Adrenal gland (tissue), 12 donors: ENCODE measurements around the gene AMZ1. TPM values are rescaled to one million over a fixed set of nuclear protein-coding genes. Genes with fewer than 3 reads are reported as not detected.

Experiments used
- DNase-seq, 7 donors: peaks; one replicate each; pipeline ENCODE4 v3.0.0-alpha.2; 2019 to 2020
- H3K27ac ChIP-seq, 5 donors: fragments of 200-600 bp; sonication (generic) in 4 of 5; 1 replicate in 3 of 5; 2 replicates in 2 of 5; pipeline versions ENCODE4 v1.5.1 to v1.8.0; 2016 to 2020; ENCODE audit warnings: mild to moderate bottlenecking in 1 of 5
- H3K27me3 ChIP-seq: fragments of 200-600 bp; 2 replicates; pipeline ENCODE4 v1.8.0; 2021
- H3K36me3 ChIP-seq, 2 donors: fragments of 200-600 bp; replicated peaks in 1 of 2; 1 replicate in 1 of 2; 2 replicates in 1 of 2; pipeline versions ENCODE4 v1.5.1 to v1.8.0; 2018 to 2022
- H3K4me1 ChIP-seq, 2 donors: fragments of 200-600 bp; replicated peaks in 1 of 2; 1 replicate in 1 of 2; 2 replicates in 1 of 2; pipeline versions ENCODE4 v1.5.1 to v1.8.0; 2018 to 2021
- H3K4me3 ChIP-seq, 4 donors: fragments of 200-600 bp; sonication (generic) in 3 of 4; one replicate each; pipeline ENCODE4 v1.5.1; 2016 to 2018
- H3K9me3 ChIP-seq, 3 donors: fragments of 200-600 bp; sonication (generic) in 1 of 3; replicated peaks in 1 of 3; 1 replicate in 2 of 3; 2 replicates in 1 of 3; pipeline versions ENCODE4 v1.5.1 to v1.8.0; 2016 to 2021
- POLR2A ChIP-seq, 2 donors: fragments of 450-650 bp; IDR thresholded peaks; one replicate each; pipeline ENCODE4 v1.6.1; 2017; ENCODE audit warnings: antibody characterized with exemption in 2 of 2, mild to moderate bottlenecking in 2 of 2, moderate library complexity in 1 of 2
- WGBS, 4 donors: extraction: QIAGEN DNeasy Blood & Tissue Kit in 2 of 4; methylation state at CpG; one replicate each; pipeline versions ENCODE4 v1.1.5 to v1.1.7; 2013 to 2017; 5-methylcytosine and 5-hydroxymethylcytosine counted together
- intact Hi-C, 2 donors: fragments of 100-400 bp; cut with DNase I; formaldehyde crosslinking; loops; one replicate each; pipeline versions ENCODE4 v1.14.1 to v1.15.0; 2022 to 2023
- polyA plus RNA-seq, 3 donors: library from polyadenylated mRNA; stranded (reverse); fragments of 200-250 nt in 2 of 3; fragments of 350-450 nt in 1 of 3; fragmentation: Illumina TruSeq in 1 of 3; extraction: RNeasy Lipid Tissue Mini Kit (QIAGEN cat#74804) in 1 of 3; gene quantifications; one replicate each; pipeline ENCODE4 v1.2.3, GENCODE V29; 2013 to 2014
- total RNA-seq, 9 donors: library from RNA; depleted of rRNA in 4 of 9; stranded (reverse); fragments of >200 nt in 4 of 9; fragments of 120-200 nt in 1 of 9; fragmentation: NEBNext Ultra II Directional in 1 of 9; extraction: Animal tissue kit (Norgen Biotek cat#: 25700) in 1 of 9; gene quantifications; one replicate each; pipeline versions ENCODE4 v1.1.0 to v1.2.4, GENCODE V29; 2013 to 2023
- TF ChIP-seq, protein P1 (sequence below), 6 experiments: fragments of 450-650 bp in 4 of 6; fragments of 200-600 bp in 2 of 6; sonication (generic) in 1 of 6; IDR thresholded peaks; 1 replicate in 5 of 6; 2 replicates in 1 of 6; pipeline versions ENCODE4 v1.5.1 to v1.8.0; 2016 to 2021; ENCODE audit warnings: antibody characterized with exemption in 6 of 6, mild to moderate bottlenecking in 2 of 6, moderate library complexity in 1 of 6
- donor health status: healthy with polysubstance abuse.
- donor health status: Bipolar disorder and iron deficiency.
- donor health status: DM: yes; HTN: yes; CAD: no.
- donor health status: DM: no; HTN: no; CAD: no.
- donor health status: DM: no; HTN: no; CAD: no.
- donor health status: DM: yes; HTN: yes; CAD: no.

AMZ1 gene
- total and polyA plus RNA-seq, 12 donors = 0.06 to 0.36 (median 0.11) TPM; not detected in 6

DNA sequence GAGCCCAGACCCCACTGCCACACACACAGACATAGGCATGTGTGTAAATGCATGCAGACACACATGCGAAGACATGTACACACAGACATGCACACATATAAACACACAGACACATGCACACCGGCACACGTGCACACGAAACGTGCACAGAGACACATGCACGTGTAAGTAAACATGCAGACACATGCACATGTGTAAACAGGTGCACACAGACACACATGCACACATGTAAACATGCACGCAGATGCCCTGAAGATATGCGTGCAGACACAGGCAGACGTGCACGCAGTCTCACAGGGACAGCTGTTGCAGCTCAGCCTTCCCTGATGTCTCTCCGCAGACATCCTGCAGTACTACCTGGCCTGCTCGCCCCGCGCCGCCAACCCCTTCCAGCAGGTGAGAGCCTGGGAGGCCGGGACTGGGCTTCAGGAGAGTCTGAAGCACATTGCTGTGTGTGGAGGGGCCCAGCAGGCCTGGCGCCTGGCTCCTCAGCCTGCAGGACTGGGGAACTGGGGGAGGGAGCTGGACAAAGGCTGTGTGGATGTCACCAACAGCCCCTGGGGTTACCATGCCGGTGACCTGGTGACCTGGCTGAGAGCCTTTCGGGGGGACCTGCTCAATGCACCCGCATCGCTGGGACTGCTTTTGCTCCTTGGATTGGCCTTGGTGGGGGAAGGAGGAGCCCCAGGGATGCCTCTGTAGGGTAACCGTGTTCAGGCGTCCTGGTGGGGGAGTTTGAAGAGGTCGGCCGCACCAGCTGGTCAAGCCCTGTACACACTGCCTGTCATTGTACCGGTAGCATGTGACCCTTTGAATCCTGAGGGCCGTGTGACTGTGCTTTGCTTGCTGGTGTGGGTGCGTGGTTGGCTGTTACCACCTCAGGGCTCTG lies 35.9 kb upstream of the AMZ1 start:
- H3K36me3 ChIP-seq = peaks cover 0 to 45% of the 10 kb centered on the region in 2 donors
- no peak for TF ChIP-seq POLR2A (IDR thresholded peaks at IDR 0.05)
- TF ChIP-seq, protein P1, sequence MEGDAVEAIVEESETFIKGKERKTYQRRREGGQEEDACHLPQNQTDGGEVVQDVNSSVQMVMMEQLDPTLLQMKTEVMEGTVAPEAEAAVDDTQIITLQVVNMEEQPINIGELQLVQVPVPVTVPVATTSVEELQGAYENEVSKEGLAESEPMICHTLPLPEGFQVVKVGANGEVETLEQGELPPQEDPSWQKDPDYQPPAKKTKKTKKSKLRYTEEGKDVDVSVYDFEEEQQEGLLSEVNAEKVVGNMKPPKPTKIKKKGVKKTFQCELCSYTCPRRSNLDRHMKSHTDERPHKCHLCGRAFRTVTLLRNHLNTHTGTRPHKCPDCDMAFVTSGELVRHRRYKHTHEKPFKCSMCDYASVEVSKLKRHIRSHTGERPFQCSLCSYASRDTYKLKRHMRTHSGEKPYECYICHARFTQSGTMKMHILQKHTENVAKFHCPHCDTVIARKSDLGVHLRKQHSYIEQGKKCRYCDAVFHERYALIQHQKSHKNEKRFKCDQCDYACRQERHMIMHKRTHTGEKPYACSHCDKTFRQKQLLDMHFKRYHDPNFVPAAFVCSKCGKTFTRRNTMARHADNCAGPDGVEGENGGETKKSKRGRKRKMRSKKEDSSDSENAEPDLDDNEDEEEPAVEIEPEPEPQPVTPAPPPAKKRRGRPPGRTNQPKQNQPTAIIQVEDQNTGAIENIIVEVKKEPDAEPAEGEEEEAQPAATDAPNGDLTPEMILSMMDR (IDR thresholded peaks at IDR 0.05) = no peak
- WGBS, 4 donors = 86 to 92% (median 91%) methylated on average over 10 to 28 of the region's 28 CpGs

DNA sequence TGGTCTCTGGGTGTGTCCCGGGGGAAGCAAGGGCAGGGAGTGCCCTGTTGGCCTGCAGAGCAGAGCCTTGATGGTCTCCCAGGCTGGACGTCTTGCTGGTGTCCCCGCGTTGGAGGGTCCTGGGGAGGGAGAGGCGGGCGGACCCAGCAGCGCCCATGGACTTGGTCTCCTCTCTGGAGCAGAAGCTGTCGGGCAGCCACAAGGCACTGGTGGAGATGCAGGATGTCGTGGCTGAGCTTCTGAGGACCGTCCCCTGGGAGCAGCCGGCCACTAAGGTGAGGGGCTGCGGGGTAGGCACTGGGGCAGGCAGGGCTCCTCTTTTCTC lies 35.3 kb upstream of the AMZ1 start:
- Histone ChIP-seq H3K4me3 (no peak overlapping the region), H3K9me3 (no peaks in the 10 kb centered on the region), H3K27me3 (no peaks in the 10 kb centered on the region), H3K4me1 (no peaks in the 10 kb centered on the region), H3K27ac (no peak overlapping the region), H3K36me3 (peaks cover 0 to 40% of the 10 kb centered on the region in 2 donors)
- DNase-seq = no peak
- WGBS, 4 donors = 92 to 100% (median 96%) methylated on average over 4 to 12 of the region's 12 CpGs
- no peak for TF ChIP-seq POLR2A (IDR thresholded peaks at IDR 0.05)
- TF ChIP-seq, protein P1 (IDR thresholded peaks at IDR 0.05) = no peak
- intact Hi-C loops = no loop called here

More for the DNA sequence above, 35.9 kb upstream of the AMZ1 start:
- Histone ChIP-seq H3K4me1 (no peaks in the 10 kb centered on the region), H3K9me3 (no peaks in the 10 kb centered on the region), H3K4me3 (no peak overlapping the region), H3K27me3 (no peaks in the 10 kb centered on the region), H3K27ac (no peak overlapping the region)
- intact Hi-C loops = no loop called here
- DNase-seq = no peak

DNA sequence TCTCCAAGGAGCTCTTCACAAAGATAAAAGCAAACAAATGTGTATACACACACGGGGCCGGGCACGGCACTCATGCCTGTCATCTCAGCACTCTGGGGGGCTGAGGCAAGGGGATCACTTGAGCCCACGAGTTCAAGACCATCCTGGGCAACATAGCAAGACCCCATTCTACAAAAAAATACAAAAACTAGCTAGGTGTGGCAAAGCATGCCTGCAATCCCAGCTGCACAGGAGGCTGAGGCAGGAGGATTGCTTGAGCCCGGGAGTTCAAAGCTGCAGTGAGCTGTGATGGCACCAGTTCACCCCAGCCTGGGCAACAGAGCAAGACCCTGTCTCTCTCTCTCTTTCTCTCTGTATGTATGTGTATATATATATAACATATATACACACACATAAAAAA lies 33.9 kb upstream of the AMZ1 start:
- intact Hi-C loops = no loop called here
- Histone ChIP-seq H3K9me3 (no peaks in the 10 kb centered on the region), H3K4me1 (no peaks in the 10 kb centered on the region), H3K27ac (no peak overlapping the region), H3K27me3 (no peaks in the 10 kb centered on the region), H3K36me3 (peaks cover 0 to 44% of the 10 kb centered on the region in 2 donors), H3K4me3 (no peak overlapping the region)
- WGBS, 4 donors = 79 to 90% (median 86%) methylated on average over 5 of the region's 5 CpGs
- TF ChIP-seq, protein P1 (IDR thresholded peaks at IDR 0.05) = no peak
- no peak for TF ChIP-seq POLR2A (IDR thresholded peaks at IDR 0.05)
- no peak for DNase-seq

DNA sequence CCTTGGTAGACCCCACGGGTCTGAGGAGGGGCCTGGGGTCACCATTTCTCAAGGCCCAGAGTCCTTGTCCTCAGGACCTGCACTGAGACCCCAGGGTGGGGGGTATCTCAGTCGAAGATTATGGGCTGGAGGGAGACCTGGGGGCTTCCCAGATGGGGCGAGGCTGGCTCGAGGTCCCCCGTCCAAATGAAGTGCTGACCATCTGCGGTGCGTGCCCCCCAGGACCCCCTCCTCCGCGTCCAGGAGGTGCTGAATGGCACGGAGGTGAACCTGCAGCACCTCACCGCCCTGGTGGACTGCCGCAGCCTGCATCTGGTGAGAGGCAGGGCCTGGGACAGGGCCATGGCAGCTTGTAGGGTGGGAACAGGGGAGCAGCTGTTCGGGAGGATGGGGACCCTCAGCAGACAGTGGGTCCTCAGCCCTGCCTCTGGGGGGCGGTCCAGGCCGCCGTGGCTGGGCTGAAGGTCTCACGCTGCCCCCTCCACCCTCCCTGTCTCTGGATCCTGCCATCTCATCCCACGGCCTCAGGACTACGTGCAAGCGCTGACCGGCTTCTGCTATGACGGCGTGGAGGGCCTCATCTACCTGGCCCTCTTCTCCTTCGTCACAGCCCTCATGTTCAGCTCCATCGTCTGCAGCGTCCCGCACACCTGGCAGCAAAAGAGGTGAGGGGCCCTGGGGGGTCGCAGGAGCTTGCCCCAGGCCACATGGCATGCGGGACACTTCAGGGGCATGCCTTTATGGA lies 32.0 kb upstream of the AMZ1 start:
- TF ChIP-seq, protein P1 (IDR thresholded peaks at IDR 0.05) = no peak
- no peak for TF ChIP-seq POLR2A (IDR thresholded peaks at IDR 0.05)
- no peak overlapping the region for H3K4me3 ChIP-seq
- H3K27ac ChIP-seq = no peak overlapping the region
- H3K36me3 ChIP-seq = peaks cover 0 to 41% of the 10 kb centered on the region in 2 donors
- WGBS, 4 donors = 91 to 96% (median 93%) methylated on average over 20 to 29 of the region's 29 CpGs
- no peak for DNase-seq
- intact Hi-C loops = no loop called here
- no peaks in the 10 kb centered on the region for H3K4me1 ChIP-seq
- H3K9me3 ChIP-seq = no peaks in the 10 kb centered on the region
- H3K27me3 ChIP-seq = no peaks in the 10 kb centered on the region
